ENCODE data around the gene LRRC36.
"Not testable (repeated sequence)": the region's sequence is repeated elsewhere in the genome, so short reads cannot be mapped to it uniquely, and the experiment has no call there.

LRRC36 gene

DNA sequence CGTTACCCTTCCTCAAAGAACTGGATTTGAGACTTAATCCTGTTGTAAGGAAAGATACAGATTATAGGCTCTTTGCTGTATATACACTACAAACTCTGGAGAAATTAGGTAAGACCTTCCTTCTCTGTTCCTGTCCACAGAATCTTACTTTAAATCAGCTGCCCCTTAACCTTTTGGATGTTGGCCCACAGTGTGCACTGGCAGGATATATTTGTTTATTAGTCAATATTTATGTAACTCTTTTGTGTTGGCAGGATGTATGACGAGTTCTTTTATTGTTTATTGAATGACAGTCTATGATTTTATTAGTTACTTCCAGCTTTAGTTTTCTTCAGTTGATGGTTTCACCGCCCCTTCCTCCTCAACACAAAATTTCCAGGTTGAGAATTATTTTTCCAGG, 19.7 kb downstream of the LRRC36 start:
- DNase-seq (ENCODE audit: low spot score) = no peak

DNA sequence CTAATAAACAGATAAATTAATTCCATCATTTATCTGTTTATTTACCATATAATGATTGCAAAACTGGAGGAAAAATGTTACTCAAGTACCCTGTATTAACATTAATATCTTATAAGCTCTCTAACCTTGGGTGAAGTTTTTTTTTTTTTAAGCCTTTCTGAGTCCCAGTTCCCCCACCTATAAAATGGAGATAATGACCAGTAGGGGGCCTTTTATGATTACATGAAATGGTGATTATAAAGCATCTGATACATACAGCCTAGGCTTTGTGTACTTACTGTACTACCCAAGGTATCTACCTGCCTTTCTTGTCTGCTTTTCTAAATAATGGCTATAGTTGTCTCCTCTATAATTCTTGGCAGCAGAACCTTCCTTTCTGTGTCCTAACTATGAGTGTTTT, 22.6 kb downstream of the LRRC36 start:
- DNase-seq (ENCODE audit: low spot score) = peak; percentile 12

DNA sequence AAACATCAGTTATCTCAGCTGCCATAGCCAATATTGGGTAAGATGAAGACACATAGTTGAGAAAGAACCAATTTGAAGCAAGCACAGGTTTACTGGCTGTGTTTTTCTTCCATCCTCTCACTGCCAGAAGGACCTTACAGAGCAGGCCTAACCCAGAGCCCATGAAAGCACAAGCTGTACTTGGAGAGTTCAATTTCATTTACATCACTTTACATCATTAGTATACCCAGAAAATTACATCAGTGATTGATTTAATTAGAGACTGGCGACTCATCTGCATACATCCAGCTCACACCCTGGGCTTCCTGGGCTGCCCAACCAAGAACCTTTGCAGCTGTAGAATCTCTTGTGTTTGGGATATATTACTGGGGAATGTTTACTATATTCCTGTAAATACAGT, 23.7 kb downstream of the LRRC36 start:
- DNase-seq (ENCODE audit: low spot score) = no peak

DNA sequence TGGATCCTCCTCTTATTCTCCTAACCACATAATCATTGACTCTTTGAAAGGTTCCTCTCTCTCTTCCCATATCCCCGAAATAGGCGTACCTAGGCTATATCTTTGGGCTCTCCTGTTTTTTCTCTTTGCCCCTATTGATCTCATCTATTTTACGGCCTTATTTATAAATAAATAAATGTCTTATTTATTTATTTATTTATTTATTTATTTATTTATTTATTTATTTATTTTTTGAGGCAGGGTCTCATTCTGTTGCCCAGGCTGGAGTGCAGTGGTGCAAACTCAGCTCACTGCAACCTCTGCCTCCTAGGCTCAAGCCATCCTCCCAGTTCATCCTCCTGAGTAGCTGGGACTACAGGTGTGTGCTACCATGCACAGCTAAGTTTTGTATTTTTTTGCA, 25.8 kb downstream of the LRRC36 start:
- DNase-seq (ENCODE audit: low spot score) = not testable (repeated sequence)

DNA sequence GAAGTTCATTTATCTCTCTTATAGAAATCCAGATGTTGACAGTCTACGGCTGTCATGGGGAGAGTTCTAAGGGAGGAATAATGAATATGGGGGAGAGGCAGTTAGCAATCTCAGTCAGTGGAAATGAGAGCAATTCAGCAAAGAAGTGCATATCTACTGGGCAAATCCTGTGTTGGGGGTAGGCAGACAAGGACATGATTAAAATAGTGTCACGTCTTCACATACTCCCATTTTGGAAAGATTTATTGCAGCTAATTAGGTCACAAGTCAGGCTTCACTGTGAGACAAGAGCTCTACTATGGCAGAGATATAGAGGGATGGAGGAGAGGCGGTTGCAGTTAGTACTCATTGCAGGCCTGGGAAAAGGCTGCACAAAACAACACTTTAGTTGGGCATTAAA, 29.8 kb downstream of the LRRC36 start:
- no peak for DNase-seq (ENCODE audit: low spot score)

DNA sequence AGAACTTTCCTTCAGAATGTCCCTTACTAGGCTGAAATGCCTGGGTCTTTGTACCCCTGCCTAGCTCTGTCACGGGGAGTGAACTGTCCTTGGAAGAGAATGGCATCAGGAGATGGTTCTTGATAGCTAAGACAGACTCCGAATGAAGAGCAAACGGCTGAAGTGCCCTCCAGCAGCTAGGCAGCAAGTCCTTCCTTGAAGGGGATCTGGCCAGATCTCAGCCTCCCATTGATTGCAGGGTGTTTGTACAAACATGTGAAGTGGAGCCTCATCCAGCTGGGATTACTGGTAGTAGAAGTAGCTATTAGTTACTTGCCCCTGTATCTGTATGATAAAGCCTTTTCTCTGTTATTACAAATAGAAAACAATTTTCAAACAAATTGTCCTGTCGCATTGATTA, 30.9 kb downstream of the LRRC36 start:
- DNase-seq (ENCODE audit: low spot score) = no peak

DNA sequence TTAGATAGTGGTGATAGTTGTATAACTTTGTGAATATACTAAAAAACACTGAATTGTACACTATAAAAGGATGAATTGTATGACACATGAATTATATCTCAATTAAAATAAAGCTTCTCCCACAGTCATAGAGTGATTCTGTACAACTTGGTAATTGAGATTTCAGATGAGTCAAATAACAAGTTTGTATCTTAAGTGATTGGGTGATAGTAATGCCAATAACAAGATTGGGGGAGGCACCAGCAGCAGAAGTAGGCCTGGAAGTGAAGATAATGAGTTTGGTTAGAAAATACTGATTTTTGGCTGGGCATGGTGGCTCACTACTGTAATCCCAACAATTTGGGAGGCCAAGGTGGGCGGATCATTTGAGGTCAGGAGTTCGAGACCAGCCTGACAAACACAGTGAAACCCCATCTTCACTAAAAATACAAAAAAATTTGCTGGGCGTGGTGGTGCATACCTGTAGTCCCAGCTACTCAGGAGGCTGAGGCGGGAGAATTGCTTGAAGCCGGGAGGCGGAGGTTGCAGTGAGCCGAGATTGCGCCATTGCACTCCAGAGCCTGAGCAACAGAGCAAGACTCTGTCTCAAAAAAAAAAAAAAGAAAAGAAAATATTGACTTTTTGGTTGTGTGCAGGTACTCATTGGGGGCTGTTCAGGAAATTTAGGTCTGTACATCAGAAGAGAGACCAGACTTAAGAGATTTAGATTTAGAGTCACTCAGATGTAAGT, 33.1 kb downstream of the LRRC36 start:
- DNase-seq (ENCODE audit: low spot score) = not testable (repeated sequence)

DNA sequence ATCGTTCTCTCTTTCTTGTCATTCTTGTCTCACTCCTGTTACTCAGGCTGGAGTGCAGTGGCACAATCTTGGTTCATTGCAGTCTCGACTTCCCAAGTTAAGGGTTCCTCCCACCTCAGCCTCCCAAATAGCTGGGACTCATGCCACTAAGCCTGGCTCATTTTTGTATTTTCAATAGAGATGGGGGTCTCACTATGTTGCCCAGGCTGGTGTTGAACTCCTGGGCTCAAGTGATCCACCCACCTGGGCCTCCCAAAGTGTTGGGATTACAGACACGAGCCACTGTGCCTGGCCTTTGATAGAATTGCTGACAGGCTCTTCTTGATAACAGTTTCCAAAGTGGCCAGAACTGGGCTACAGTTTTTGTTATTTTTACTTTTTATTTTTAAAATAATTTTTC, 34.4 kb downstream of the LRRC36 start:
- no peak for DNase-seq (ENCODE audit: low spot score)

DNA sequence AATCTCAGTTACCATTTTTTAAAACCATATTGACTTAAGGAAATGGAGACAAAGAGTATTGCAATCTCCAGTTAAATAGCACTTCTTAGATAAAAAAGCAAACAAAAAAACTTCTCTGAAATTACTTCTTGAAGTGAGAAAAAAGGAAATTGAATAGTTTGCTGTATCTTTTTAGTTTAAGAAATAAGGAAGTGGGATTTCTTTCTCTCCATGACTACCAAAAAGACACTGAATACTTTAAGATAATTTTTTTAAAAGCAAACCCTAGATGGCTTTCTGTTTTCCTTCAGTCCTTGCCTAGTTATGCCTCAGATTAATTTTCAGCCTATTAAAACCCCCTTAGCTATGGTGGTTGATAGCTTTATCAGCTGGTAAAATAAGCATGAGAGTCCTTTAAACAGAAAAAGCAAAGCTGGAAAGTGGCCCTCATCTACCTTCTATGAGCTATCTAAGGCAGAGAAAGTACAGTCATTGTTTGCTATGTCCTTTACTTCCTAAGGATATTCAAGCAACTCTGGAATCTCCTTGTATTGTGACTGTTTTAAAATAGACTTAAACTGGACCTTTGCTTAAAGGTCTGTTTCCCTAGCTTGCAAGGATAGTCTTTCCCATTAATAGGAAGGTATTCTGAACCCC, 38.1 kb downstream of the LRRC36 start:
- DNase-seq (ENCODE audit: low spot score) = no peak

DNA sequence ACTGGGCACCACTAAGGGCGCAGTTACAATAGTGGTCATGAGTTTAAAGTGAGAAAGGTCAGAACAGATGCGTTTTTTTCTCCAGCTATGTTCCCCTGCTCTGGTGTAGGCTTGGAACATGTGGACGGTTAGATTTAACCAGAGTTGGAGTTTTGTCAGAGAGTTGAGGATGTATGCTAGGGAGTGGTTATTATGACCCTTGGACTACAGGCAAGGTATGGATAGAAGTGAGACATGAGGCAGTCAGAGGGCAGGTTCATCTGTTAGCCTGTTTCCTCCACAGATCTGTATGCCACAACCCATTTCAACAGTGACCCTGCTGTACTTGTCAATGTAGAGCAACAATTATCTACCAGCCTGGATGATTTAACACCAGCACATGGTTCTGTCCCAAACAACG, 44.0 kb downstream of the LRRC36 start:
- no peak for DNase-seq (ENCODE audit: low spot score)

DNA sequence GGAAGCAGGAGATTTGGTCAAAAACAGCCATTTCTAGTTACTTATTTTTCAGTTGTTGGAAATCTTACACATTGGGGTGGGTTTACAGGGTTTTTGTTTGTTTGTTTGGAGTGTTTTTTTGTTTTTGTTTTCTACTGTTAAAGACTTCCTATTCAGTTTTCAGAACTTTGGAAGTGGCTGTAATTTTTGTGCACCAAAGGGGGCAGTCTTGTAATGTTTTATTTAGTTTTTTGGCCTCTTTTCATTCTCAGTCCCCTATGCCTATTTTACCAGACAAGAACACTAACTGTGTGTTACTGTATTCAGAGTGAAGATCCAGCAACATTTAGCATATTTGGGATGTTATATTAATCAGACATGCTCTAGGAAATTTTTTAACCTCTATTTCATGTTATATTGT, 46.0 kb downstream of the LRRC36 start:
- no peak for DNase-seq (ENCODE audit: low spot score)

DNA sequence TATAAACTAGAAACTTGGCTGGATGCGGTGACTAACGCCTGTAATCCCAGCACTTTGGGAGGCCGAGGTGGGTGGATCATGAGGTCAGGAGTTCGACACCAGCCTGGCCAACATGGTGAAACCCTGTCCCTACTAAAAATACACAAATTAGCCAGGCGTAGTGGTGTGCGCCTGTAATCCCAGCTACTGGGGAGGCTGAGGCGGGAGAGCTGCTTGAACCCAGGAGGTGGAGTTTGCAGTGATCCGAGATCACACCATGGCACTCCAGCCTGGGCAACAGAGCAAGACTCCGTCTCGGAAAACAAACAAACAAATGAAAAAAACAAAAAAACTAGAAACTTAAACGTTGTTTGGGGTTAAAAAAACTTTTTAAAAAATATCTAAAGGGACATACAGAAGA, 49.4 kb downstream of the LRRC36 start:
- not testable (repeated sequence) for DNase-seq (ENCODE audit: low spot score)

DNA sequence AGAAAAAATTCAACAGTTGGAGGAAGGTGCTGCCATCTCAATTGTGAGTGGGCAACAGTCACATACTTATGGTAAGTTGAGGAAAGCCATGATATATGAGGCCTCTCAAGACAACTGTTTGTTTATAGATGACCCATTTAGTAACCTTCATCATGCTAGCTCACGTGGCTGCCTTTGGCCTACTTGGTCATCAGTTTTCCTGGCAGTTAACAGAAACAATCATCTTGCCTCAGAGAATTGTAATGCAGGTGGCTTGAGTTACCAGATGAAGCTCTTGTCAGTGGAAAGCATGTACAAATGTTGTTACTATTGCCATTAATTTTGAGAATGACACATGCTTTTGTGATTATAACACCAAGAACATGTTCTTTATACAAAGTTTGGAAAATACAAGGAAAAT, 52.0 kb downstream of the LRRC36 start:
- DNase-seq (ENCODE audit: low spot score) = no peak

DNA sequence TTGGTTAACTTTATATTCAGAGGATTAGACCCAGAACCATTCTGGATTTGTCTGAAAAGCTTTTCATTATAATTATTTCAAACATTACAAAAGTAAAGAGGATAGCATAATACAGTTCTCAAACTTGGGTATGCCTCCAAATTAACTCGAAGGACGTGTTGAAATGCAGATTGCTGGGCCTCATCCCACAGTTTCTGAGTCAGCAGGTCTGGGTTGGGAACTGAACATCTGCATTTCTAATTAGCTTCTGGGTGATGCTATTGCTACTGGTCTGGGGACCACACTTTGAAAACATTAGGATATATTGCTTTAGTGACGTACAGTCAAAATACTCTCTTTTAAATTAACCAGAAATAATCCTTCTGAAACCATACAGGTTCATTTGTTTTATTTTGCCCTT, 56.7 kb downstream of the LRRC36 start:
- DNase-seq (ENCODE audit: low spot score) = no peak

DNA sequence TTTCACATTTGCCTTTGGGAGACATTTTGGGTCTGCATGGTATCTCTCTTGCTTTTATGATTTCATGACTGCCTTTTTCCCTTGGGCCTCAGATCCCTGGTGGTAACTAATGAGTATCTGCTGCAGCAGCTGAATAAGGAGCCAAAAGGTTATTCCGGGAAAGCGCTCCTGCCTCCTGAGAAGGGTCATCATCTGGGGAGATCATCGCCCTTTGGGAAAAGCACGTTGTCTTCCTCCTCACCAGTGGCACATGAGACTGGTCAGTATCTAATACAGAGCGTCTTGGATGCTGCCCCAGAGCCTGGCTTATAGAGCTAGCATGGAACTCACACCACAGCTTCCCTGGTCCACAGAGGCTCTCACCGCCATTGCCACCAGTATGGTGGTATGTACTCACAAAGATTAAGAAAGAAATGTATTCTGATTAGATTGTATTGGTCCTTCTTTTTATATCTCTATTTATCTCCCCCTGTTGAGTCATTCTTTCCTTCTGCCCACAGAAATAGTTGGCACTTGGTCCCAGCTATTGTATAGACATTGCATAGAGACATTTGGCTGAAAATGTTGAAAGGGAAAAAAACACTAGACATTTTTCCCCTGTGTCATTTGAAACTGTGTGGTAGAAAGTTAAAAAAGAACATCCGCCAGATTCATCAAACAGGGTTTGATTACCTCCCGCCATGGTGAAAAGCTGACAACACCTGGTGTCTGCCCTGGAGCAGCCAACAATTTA, 58.3 kb downstream of the LRRC36 start:
- no peak for DNase-seq (ENCODE audit: low spot score)

DNA sequence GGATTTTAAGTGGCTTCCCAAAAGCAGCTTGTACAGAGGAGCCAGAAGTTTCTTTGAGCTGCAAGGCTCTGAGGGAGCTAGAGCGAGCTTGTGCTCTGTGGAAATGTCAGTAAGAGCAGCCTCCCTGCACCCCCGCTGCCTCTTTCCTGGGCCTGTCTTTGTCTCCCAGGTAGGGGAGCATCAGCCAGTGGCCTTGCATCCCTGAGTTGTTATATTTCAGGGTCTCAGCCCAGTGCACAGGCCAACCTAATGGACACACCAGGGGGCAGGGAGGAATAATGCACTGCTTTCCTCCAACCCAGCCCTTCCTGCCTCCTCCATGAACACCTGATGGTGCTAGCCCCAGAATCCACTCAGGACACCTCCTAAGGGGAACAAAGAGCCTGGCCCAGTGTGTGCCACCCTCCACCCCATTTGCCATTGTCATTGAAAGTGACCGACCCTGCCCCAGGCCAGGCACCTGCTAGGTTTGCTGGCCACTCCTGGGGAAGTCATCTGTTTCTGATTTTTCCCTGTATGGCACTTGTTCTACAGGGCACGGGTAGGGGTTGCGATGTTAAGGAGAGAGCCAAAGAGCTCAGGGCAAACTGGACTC, 60.3 kb downstream of the LRRC36 start:
- no peak for DNase-seq (ENCODE audit: low spot score)

DNA sequence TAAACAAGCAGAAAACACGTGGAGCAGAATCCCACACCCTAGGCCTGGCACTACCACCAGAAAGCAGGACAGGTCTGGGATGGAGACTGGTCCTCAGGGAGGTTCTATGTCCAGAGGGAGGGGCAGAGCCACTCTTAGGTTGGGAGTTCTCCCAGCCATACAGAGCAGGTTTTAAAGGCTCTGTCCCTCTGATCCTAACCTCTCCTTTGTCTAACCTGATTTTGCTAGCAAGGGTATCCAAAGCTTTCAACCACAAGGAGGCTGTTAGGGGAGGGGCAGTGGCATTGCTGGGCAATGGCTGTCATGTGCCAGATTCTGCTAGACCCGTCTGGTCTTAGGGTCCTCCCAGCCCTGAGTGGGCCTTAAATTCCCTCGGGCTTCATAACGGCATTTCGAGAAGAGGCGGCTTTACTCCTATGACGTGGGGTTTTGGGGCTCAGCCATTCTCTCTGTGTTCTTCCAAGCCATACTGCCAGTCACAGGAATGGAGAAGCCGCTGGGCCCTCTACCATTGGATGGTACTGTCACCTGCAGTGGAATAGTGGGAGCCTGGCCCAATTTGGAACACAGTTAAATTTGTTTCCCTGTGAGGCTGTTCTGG, 61.0 kb downstream of the LRRC36 start:
- no peak for DNase-seq (ENCODE audit: low spot score)

DNA sequence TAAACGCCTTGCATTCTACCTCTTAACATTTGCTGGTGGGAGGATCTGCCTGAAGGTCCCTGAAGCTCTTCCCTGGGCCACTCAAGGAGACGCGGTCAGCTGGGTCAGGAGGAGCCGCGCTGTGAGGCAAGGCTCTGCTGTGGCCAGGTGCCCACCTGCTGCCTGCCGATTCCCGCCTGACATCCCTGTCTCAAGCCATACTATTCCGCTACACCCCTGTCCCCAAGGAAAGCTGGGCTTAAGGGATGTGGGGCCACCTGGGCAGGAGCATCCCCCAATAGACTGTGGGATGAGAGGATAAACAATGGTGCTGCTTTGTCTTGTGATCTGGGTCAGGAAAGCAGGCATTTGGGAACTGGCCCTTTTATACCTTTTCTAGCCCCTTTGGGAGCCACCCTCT, 61.6 kb downstream of the LRRC36 start:
- no peak for DNase-seq (ENCODE audit: low spot score)

DNA sequence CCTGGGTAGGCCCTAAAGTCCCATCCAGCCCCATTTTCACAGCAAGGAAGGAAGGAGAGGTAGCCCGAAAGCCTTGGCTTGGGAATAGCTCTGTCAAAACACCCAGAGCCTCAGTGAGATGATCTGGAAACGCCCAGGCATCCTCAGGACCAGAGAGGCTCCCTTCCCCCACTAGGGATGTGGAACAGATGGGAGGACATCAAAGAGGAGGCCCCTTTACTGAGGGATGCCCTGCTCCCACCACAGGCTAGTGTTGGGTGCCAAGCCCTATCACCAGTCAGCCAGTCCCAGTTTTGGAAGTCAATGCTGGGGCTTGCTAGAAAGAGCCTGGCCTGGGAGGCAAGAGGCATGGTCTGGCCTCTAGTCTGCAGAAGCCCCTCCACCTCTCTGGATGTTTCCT, 62.0 kb downstream of the LRRC36 start:
- DNase-seq (ENCODE audit: low spot score) = no peak

DNA sequence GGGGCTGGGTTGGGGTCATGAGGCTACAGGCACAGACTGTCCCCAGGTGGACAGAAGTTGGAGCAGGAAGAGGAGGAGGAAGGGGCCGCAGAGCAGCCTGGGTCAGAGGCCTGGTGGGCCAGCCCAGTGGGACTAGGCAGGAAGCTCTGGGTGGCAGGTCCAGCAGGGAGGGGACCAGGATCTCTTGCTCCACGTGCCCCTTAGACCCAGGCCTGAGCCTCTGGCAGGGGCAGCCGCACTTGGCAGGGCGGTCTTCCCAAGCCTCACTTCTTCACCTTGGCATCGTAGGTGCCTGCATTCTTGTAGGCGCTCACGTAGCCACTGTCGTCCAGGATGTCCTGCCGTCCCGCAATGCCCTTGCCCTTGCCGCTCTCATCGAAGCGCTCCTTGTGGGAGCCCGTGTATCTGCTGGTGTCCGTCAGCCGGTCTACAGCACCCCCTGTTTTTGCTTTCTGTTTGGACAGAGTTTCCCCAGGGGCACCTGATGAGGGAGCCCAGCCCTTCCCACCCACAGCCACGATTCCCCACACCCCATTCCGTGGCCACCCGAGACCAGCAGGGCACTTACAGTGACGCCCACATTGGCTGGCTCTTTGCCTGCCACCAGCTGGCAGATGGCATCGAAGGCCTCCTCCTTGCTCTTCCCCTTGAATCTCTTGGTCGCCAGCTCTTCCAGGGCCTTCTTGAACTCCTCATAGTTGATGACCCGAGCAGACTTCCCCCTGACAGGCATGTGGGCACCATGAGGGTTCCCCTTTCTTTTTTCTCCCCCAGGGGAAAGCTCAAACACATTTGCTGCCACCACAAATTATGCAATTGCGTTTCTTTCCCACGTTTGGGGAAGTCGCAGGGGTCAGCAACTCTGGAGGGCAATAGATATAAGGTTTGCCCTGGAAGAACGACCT, 63.5 kb downstream of the LRRC36 start:
- no peak for DNase-seq (ENCODE audit: low spot score)

DNA sequence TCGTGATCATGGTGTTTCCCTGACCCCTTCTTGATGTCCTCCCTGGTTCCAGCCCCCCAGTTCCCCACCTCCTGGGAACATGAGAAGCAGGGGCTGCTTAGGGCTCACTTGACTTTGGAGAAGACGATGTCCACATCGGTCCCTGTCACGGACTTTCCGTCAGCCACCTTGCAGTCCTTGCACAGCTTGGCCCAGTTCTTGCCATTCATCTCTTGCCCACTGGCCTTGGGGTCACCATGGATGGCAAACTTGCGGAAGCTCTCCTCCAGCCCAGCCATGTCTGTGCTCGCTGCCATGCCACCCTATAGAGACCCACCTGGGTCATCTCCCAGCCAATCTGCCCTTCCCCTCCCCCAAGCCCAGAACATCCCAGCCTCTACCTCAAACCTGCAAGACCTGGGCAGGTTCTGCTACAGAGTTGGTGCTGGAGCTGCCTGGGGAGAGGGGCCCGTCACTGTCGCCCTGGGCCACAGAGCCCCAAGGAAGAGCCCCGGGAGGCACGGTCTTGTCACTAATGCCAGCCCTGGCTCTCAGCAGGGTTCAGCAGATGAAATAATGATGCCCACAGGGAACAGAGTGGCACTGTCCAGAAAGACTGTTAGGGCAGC, 64.3 kb downstream of the LRRC36 start:
- no peak for DNase-seq (ENCODE audit: low spot score)

All from CD4-positive, alpha-beta T cell treated with Interleukin-6 at 100 ng/mL for 8 hours (primary cell).